ENCODE data around the gene RAB34.

- peak in 1 of 2 experiments; percentile 3; a peak in 1 of 4 replicates for TF ChIP-seq CEBPB (IDR thresholded peaks at IDR 0.05)
- peak; percentile 99 for TF ChIP-seq CTCF (IDR thresholded peaks at IDR 0.05)
- TF ChIP-seq POLR2AphosphoS2 (conservative IDR thresholded peaks at IDR 0.05; ENCODE audit: low read length), result peak; percentile 89; the same call in 1 of the 2 replicates
- TF ChIP-seq PBX3 (IDR thresholded peaks at IDR 0.05), result 0 out of 2 replicates have a peak, but pooled peaks have one; percentile 9
- no peak for TF ChIP-seq KDM1A (IDR thresholded peaks at IDR 0.05; ENCODE audit: low read depth)
- peak; percentile 2; the same call in 1 of the 2 replicates for TF ChIP-seq REST (IDR thresholded peaks at IDR 0.05)
- peak; percentile 34; the same call in 1 of the 3 replicates for TF ChIP-seq BCL3 (IDR thresholded peaks at IDR 0.05)
- TF ChIP-seq CBX8 (IDR thresholded peaks at IDR 0.05), result no peak
Measured at GRCh38 chr17:28750178-28751047, 32.7 kb upstream of the RAB34 start.

Measured in A549 (cell line).